HG03066 (cell line): ENCODE results near the gene ZBTB32.

Experiments
- ATAC-seq: cut with Tn5 transposase; IDR thresholded peaks from one replicate; pipeline ENCODE4 v1.9.1; 2021; ENCODE audit warnings: low read depth; ENCODE audit not compliant: unreplicated experiment

Gene ZBTB32

DNA sequence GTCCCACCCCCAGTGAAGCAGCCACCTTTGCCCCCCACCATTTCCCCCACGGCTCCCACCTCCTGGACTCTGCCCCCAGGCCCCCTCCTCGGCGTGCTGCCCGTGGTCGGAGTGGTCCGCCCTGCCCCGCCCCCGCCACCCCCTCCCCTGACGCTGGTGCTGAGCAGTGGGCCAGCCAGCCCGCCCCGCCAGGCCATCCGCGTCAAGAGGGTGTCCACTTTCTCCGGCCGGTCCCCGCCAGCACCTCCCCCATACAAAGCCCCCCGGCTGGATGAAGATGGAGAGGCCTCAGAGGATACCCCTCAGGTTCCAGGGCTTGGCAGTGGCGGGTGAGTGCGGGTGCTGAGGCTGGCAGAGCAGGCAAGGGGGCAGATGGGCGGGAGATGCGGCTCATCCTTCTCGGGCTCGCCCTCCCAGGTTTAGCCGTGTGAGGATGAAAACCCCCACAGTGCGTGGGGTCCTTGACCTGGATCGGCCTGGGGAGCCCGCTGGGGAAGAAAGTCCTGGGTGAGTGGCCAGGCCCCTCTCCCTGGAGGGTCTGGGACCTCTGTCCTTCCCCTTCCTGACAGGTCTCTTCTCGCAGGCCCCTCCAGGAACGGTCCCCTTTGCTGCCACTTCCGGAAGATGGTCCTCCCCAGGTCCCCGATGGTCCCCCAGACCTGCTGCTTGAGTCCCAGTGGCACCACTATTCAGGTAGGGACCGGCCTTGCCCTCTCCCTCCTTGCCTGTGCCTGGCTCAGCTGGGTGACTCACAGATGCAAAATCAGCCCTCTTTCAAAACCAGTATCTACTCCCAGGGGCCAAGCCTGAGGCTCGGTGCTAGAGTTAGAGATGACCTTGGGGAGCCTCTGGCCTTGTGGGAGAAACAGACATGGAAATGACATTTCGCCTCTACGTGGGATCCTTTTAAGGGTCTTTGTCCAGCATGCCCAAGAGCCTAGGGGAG, 29.1 kb downstream of the ZBTB32 start:
- ATAC-seq, result no peak

GRCh38 chr19:35734273-35734672, 29.9 kb downstream of the ZBTB32 start:
- ATAC-seq, result no peak

- ATAC-seq, result no peak
These were observed 30.5 kb downstream of the ZBTB32 start for GRCh38 chr19:35734889-35735288.

GRCh38 chr19:35736913-35737886, 32.8 kb downstream of the ZBTB32 start:
- no peak for ATAC-seq

DNA sequence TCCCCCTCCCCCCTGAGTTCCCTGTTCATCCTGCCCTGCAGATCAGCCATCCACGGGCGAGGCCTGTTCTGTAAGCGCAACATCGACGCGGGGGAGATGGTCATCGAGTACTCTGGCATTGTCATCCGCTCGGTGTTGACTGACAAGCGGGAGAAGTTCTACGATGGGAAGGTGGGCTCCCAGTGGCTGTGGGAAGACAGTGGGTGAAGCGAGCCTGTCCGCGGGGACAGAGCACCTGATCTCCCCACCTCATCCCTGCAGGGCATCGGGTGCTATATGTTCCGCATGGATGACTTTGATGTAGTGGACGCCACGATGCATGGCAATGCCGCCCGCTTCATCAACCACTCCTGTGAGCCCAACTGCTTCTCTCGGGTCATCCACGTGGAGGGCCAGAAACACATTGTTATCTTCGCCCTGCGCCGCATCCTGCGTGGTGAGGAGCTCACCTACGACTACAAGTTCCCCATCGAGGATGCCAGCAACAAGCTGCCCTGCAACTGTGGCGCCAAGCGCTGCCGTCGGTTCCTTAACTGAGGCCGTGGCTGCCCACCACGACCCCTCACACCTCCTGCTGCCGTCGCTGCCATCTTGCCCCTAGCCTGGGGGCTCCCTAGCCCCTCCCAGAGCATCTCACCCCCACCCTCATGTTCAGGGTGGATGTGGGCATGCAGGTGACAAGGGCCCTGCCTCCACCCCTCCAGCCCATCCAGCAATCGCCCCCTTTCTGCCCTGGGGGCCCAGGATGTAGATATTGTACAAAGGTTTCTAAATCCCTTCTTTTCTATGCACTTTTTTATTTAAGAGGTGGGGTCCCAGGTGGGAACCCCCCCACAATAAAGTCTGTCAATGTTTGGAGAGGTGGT, 33.9 kb downstream of the ZBTB32 start:
- no peak for ATAC-seq

DNA sequence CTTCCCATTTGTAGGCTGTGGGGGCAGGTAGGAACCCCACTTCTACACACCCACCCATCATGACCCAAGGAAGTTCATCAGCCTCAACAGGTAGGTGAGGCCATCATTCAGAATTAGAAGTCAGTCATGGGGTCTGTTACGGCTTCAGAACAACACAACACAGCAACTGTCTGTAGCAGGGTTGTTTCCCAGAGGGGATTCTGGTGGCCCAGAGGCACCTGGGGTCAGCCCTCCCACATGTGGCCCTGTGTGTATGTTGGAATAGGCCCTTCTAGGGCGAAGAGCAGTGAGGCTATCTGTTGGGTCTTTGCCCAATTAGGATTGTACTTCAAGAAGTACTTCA, 34.5 kb downstream of the ZBTB32 start:
- ATAC-seq, result no peak

- ATAC-seq, result no peak
These were observed 35.1 kb downstream of the ZBTB32 start for GRCh38 chr19:35739275-35740107.

DNA sequence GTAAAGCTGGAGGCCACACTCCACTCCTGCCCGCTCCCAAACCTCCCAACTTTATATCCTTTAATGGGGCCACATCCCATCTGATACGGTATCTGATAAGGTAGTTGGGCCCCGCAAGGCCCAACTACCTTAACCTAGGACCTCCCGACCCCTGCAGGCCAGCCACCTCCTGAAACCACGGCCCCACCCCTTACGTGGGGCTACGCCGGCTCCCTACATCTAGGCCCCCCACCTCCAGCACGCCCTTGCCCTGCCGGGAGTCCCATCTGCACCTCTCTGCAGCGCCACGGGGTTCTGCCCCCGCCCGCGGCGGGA, 35.7 kb downstream of the ZBTB32 start:
- no peak for ATAC-seq

DNA sequence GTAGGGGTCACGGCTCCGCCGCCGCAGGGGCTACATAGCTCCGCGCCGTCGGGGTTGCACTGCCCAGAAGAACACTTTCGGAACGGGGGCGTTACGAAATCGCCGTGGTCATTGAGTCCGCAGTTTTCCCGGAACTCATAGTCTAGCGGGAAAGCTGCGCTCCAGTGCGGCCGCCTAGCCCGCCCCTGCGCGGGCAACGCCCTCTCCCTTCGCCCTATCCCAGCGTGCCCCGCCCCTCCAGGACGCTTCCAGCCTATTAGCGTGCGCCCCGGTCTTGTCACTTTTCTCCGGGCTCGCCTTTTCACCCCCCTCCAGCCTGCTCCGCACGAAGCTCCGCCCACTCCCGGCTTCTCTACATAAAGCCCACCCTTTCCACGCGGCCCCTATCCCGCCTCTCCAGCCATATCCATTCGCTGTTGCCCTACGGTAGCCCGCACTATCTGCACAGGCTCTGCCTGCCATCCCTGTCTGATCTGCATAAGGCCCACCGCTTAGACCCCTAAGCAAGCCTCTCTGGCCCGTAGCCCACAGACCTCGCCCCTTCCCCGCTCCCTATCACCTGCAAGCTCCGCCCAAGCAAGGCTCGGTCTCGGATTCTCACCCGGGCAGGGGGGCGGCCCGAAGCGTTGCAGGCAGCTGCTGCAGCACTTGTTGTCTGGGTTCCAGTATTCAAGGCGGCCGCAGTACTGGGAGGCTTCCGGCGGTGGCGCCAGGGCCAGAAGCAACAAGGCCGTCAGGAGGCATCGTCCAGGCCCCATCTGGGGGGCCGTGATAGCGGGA, 36.3 kb downstream of the ZBTB32 start:
- peak; percentile 56 for ATAC-seq

DNA sequence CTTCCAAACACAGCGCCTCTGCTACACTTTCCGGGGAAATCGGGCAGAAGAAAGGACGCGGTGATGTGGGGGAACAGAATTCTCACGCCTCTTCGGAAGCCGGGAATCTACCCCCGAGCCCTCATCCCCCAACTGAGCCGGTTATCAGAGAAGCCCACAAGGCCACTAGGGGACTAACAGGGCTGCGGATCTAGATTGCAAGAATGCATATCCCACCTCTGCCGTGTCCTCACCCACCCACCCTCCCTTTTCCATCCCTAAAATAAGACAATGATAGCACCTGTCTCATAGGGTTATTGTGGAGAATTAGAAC, 36.8 kb downstream of the ZBTB32 start:
- ATAC-seq, result no peak

- ATAC-seq, result no peak
These were observed 37.9 kb downstream of the ZBTB32 start, which contains the start of gene IGFLR1 for GRCh38 chr19:35742121-35742724. Gene IGFLR1, minus strand, starts transcription at chr19:35742452. Its CDS starts 1,272 bp downstream, at chr19:35741180.

DNA sequence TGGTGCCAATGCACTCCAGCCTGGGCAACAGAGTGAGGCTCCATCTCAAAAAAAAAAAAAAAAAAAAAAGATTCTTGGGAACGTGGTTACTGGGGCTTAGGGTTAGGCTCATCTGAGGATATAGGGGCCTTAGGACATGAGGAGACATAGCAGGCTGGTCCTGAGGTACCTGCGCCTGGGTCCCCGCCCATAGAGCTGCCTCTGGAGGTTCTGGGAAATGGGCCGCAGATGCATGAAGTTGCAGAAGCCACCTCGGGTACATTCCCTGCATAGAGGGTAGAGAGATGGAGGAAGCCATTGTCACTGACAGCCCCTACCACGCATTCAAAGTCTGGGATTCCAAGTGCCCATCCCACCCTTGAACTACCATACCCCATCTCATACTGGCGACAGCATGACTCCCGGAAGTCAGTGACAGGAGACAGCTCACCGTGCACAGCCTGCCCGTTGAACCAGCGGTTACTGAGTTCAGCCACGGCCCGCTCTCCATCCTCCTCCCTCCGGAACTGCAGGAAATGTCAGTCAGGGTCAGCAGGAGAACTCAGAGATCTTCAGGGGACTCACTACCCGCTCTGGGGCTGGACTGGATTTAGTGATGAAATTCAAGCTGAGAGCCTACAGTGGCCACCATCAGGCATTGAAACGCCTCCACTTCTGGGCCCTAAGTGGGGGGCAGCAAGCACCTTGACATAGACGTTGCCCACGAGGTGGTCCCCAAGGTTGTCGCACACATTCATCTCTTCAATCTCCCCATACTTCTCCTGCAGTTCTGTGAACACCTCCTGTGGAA, 39.5 kb downstream of the ZBTB32 start:
- ATAC-seq, result no peak

GRCh38 chr19:35744430-35745327, 40.3 kb downstream of the ZBTB32 start:
- no peak for ATAC-seq

GRCh38 chr19:35745328-35746086, 41.1 kb downstream of the ZBTB32 start, which contains the start of the genes PSENEN and U2AF1L4:
Gene PSENEN, plus strand, starts transcription at chr19:35745651. Its CDS starts 280 bp downstream, at chr19:35745931.
Gene U2AF1L4, minus strand, starts transcription at chr19:35745418. Its CDS starts 27 bp downstream, at chr19:35745391.
- peak; percentile 34 for ATAC-seq

DNA sequence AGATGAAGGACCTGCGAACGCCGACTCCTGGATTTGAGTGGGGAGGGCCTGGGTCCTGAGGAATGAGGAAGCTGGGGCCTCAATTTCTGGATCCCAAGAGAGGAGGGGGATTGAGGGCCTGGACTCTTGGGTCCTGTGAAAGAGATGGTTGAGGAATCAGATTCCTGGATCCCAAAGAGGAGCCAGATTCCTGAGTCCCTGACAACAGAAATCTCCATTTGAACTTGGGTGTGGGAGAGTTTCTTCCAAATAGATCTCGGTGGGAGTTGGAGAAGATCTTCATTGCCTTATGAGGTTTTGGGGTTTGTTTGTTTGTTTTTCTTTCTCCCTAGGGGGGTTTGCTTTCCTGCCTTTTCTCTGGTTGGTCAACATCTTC, 41.7 kb downstream of the ZBTB32 start:
- ATAC-seq, result no peak

- no peak for ATAC-seq
These were observed 42.2 kb downstream of the ZBTB32 start for GRCh38 chr19:35746531-35746930.
